Fibroblast of the aortic adventitia (primary cell): ENCODE data around the gene ANXA5. TPM values are rescaled to one million over a fixed set of nuclear protein-coding genes. Genes with fewer than 3 reads are reported as not detected.

Experiments used
- DNase-seq: peaks from one replicate; pipeline ENCODE4 v3.0.0-alpha.2; 2010; ENCODE audit warnings: low read depth
- H3K4me3 ChIP-seq: 2 replicates; pipeline ENCODE4 v1.5.1; 2011; ENCODE audit warnings: low read depth, mild to moderate bottlenecking, control low read depth, low read length, moderate library complexity
- CTCF ChIP-seq: IDR thresholded peaks from 2 replicates; pipeline ENCODE4 v1.5.1; 2011; ENCODE audit warnings: mild to moderate bottlenecking, low read length, control low read depth, inconsistent platforms; ENCODE audit not compliant: insufficient read depth
- total RNA-seq: library from RNA; depleted of rRNA; stranded (reverse); fragments of >200 nt; gene quantifications from 2 replicates; pipeline ENCODE4 v1.2.3, GENCODE V29; 2012; ENCODE audit warnings: low replicate concordance

Gene ANXA5
- 496 and 1,355 TPM in 2 replicates for total RNA-seq

GRCh38 chr4:121696581-121697461, at the start of gene ANXA5:
TSS of gene ANXA5 (minus strand) at chr4:121696980. CDS start at chr4:121696589, 391 bp downstream.
- DNase-seq: peak; percentile 85
- peak within 1 kb of the TSS; percentile 93 for H3K4me3 ChIP-seq
- TF ChIP-seq CTCF: peak; percentile 37

- no peak for DNase-seq
- H3K4me3 ChIP-seq: no peak overlapping the region
- no peak for TF ChIP-seq CTCF
Measured at GRCh38 chr4:121742794-121743193, 46.0 kb upstream of the ANXA5 start.

GRCh38 chr4:121741751-121742150, 45.0 kb upstream of the ANXA5 start:
- no peak overlapping the region for H3K4me3 ChIP-seq
- no peak for TF ChIP-seq CTCF
- no peak for DNase-seq

- no peak for DNase-seq
- no peak overlapping the region for H3K4me3 ChIP-seq
- no peak for TF ChIP-seq CTCF
Measured at GRCh38 chr4:121740796-121741409, 44.1 kb upstream of the ANXA5 start.

GRCh38 chr4:121739575-121739974, 42.8 kb upstream of the ANXA5 start:
- no peak for DNase-seq
- TF ChIP-seq CTCF: no peak
- H3K4me3 ChIP-seq: no peak overlapping the region

- H3K4me3 ChIP-seq: no peak overlapping the region
- no peak for TF ChIP-seq CTCF
- DNase-seq: peak; percentile 73
Measured at GRCh38 chr4:121738780-121739535, 42.2 kb upstream of the ANXA5 start.
